Activated naive CD8-positive, alpha-beta T cell treated with anti-CD3 and anti-CD28 coated beads, Interleukin-2, amount 50 U/mL, for 16 hours (primary cell): Measurements from ENCODE around the gene CLPX.
"Not testable (repeated sequence)": the region's sequence is repeated elsewhere in the genome, so short reads cannot be mapped to it uniquely, and the experiment has no call there.

ENCODE experiments used
- DNase-seq: peaks from one replicate; pipeline ENCODE4 v3.0.0-alpha.2; 2020; ENCODE audit warnings: low read depth, low spot score

Gene CLPX

GRCh38 chr15:65184868-65185717 is at the start of gene CLPX:
Gene CLPX, minus strand, starts transcription at chr15:65185342. Its CDS starts 189 bp downstream, at chr15:65185153.
- peak; percentile 76 for DNase-seq

- DNase-seq: no peak
Observed at GRCh38 chr15:65233696-65234095, 48.6 kb upstream of the CLPX start.

GRCh38 chr15:65232520-65232919 is 47.4 kb upstream of the CLPX start:
- no peak for DNase-seq

- DNase-seq: no peak
Observed at GRCh38 chr15:65231306-65231705, 46.2 kb upstream of the CLPX start.

- not testable (repeated sequence) for DNase-seq
Observed at GRCh38 chr15:65226901-65227300, 41.8 kb upstream of the CLPX start.

GRCh38 chr15:65226221-65226620 is 41.1 kb upstream of the CLPX start:
- no peak for DNase-seq

- no peak for DNase-seq
Observed at GRCh38 chr15:65223996-65224395, 38.9 kb upstream of the CLPX start.

- no peak for DNase-seq
Observed at GRCh38 chr15:65222891-65223290, 37.7 kb upstream of the CLPX start.

GRCh38 chr15:65221697-65222096 is 36.6 kb upstream of the CLPX start:
- no peak for DNase-seq

- no peak for DNase-seq
Observed at GRCh38 chr15:65219137-65219536, 34.0 kb upstream of the CLPX start.

GRCh38 chr15:65217526-65218482 is 32.7 kb upstream of the CLPX start:
- no peak for DNase-seq

GRCh38 chr15:65215496-65215895 is 30.4 kb upstream of the CLPX start:
- no peak for DNase-seq

GRCh38 chr15:65214010-65214409 is 28.9 kb upstream of the CLPX start:
- DNase-seq: no peak

GRCh38 chr15:65213241-65213640 is 28.1 kb upstream of the CLPX start:
- DNase-seq: no peak

GRCh38 chr15:65212097-65212496 is 27.0 kb upstream of the CLPX start:
- no peak for DNase-seq

GRCh38 chr15:65211482-65211982 is 26.4 kb upstream of the CLPX start:
- no peak for DNase-seq

GRCh38 chr15:65210770-65211481 is 25.8 kb upstream of the CLPX start, which contains the start of gene CILP:
Gene CILP, minus strand, starts transcription at chr15:65211473. Its CDS starts 1,718 bp downstream, at chr15:65209755.
- no peak for DNase-seq

GRCh38 chr15:65209701-65210643 is 24.8 kb upstream of the CLPX start:
- DNase-seq: no peak

- DNase-seq: no peak
Observed at GRCh38 chr15:65208647-65209046, 23.5 kb upstream of the CLPX start.

- DNase-seq: no peak
Observed at GRCh38 chr15:65207280-65207840, 22.2 kb upstream of the CLPX start.
